ENCODE measurements around the gene DLG1. TPM values are rescaled to one million over a fixed set of nuclear protein-coding genes. Genes with fewer than 3 reads are reported as not detected.

The DLG1 gene
- polyA plus RNA-seq, 1 experiment, result 58.9 TPM

DNA sequence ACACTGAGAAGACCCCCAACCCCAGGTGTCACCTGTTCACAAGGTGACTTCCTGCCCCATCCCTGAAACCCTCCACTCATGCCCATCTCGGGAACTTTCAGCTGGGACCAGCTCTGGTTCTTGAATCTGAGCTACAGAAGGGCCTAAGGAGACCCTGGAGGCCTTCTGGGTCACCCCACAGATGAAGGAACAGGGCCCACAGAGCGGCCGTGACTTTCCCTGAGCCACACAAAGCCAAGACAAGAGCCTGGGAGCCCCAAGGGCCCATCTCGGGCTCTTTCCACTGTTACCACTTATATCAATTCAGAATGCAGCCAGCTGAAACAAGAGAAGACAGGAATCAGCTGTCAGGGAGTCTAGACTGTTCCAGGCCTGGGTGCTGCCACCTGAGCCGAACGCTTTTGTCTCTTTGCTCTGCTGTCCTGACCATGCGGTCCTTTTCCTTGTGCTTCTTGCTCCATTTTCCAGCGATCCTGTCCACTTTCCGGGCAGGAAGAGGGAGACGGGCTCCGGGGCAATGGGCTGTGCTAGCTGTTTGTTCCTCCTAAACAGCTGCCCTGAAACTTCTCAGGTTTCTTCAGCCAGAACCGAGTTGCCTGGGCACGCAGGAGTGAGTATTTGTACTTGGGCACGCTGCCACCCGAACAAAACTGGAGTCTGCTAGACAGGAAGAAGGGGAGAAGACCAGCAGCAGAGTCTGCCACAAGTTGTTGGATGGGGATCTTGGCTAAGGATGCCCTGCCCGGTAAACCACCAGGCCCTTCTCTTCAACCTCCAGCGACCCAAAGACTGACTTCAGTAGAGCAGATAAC, 301.8 kb downstream of the DLG1 start:
- ChIA-PET CTCF (interaction anchor here (1.5 kb wide), 1 partner anchor 191 kb away, joined by 6 read pairs; no protein-coding TSS in a partner anchor), POLR2A (no interaction called here)
- no peak for DNase-seq (ENCODE audit: low read depth, low spot score)

GRCh38 chr3:196995646-196996355, 302.6 kb downstream of the DLG1 start:
- Histone ChIP-seq H3K27me3 (ENCODE audit: control insufficient read depth, insufficient read depth, low read length) (no peaks in the 10 kb centered on the region), H3K4me3 (ENCODE audit: low read depth, low read length) (no peak overlapping the region), H3K27ac (ENCODE audit: low read depth, low read length) (no peak overlapping the region), H3K9me3 (ENCODE audit: control insufficient read depth, insufficient read depth, low read length) (peaks cover 5% of the 10 kb centered on the region; the same call in 1 of the 2 replicates)
- ChIA-PET CTCF (interaction anchor here (1.0 kb wide), 1 partner anchor 34 kb away, joined by 3 read pairs; the partner anchor contains the start of gene MELTF), POLR2A (no interaction called here)
- TF ChIP-seq, protein P1, sequence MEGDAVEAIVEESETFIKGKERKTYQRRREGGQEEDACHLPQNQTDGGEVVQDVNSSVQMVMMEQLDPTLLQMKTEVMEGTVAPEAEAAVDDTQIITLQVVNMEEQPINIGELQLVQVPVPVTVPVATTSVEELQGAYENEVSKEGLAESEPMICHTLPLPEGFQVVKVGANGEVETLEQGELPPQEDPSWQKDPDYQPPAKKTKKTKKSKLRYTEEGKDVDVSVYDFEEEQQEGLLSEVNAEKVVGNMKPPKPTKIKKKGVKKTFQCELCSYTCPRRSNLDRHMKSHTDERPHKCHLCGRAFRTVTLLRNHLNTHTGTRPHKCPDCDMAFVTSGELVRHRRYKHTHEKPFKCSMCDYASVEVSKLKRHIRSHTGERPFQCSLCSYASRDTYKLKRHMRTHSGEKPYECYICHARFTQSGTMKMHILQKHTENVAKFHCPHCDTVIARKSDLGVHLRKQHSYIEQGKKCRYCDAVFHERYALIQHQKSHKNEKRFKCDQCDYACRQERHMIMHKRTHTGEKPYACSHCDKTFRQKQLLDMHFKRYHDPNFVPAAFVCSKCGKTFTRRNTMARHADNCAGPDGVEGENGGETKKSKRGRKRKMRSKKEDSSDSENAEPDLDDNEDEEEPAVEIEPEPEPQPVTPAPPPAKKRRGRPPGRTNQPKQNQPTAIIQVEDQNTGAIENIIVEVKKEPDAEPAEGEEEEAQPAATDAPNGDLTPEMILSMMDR (IDR thresholded peaks at IDR 0.05; ENCODE audit: low read depth, low read length), result no peak
- DNase-seq (ENCODE audit: low read depth, low spot score), result no peak

More for the DNA sequence above, 301.8 kb downstream of the DLG1 start:
- H3K4me3 ChIP-seq (ENCODE audit: low read depth, low read length), result no peak overlapping the region
- no peak overlapping the region for H3K27ac ChIP-seq (ENCODE audit: low read depth, low read length)
- TF ChIP-seq, protein P1 (IDR thresholded peaks at IDR 0.05; ENCODE audit: low read depth, low read length), result no peak
- no peaks in the 10 kb centered on the region for H3K27me3 ChIP-seq (ENCODE audit: control insufficient read depth, insufficient read depth, low read length)
- peaks cover 5% of the 10 kb centered on the region; the same call in 1 of the 2 replicates for H3K9me3 ChIP-seq (ENCODE audit: control insufficient read depth, insufficient read depth, low read length)

DNA sequence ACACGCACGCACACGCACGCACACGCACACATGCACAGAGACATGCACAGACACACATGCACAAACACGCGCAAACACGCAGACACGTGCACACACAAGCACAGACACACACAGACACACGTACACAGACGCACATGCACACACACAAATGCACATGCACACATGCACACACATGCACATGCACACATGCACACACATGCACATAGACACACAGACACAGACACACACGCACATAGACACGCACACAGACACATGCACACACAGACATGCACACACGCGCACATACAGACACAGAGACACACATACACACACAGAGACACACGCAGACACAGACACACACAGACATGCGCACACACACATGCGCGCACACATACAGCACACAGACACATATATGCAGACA, 303.4 kb downstream of the DLG1 start:
- ChIA-PET CTCF (interaction anchor here (1.0 kb wide), 1 partner anchor 34 kb away, joined by 3 read pairs; the partner anchor contains the start of gene MELTF), POLR2A (no interaction called here)
- DNase-seq (ENCODE audit: low read depth, low spot score), result no peak
- TF ChIP-seq, protein P1 (IDR thresholded peaks at IDR 0.05; ENCODE audit: low read depth, low read length), result no peak
- H3K27me3 ChIP-seq (ENCODE audit: control insufficient read depth, insufficient read depth, low read length), result no peaks in the 10 kb centered on the region
- H3K4me3 ChIP-seq (ENCODE audit: low read depth, low read length), result no peak overlapping the region
- no peak overlapping the region for H3K27ac ChIP-seq (ENCODE audit: low read depth, low read length)
- H3K9me3 ChIP-seq (ENCODE audit: control insufficient read depth, insufficient read depth, low read length), result peaks cover 5% of the 10 kb centered on the region; the same call in 1 of the 2 replicates

DNA sequence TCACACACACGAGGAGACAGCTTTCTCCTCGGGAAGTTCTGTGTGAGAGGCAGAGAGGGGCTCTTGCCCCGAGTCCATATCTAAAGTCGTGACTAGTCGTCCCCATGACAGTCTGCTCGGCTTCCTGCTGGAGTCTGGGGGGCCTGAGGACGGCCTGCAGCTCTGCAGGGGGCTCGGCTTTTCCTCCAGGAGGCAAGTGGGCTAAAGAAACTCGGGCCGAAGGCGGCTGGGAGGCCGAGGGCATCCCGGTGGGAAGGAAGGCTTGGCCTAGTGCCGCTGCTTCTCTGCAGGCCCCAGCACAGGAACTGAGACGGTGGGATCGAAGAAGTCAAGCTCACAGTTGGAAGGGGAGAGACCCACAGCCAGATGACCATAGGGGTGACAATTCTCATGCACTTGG, 304.4 kb downstream of the DLG1 start:
- Histone ChIP-seq H3K9me3 (ENCODE audit: control insufficient read depth, insufficient read depth, low read length) (peaks cover 2% of the 10 kb centered on the region; the same call in 1 of the 2 replicates), H3K4me3 (ENCODE audit: low read depth, low read length) (no peak overlapping the region), H3K27me3 (ENCODE audit: control insufficient read depth, insufficient read depth, low read length) (peaks cover 4% of the 10 kb centered on the region), H3K27ac (ENCODE audit: low read depth, low read length) (no peak overlapping the region)
- TF ChIP-seq, protein P1 (IDR thresholded peaks at IDR 0.05; ENCODE audit: low read depth, low read length), result no peak
- POLR2A ChIA-PET, result no interaction called here
- CTCF ChIA-PET, result interaction anchor here (0.8 to 0.9 kb wide), 2 partner anchors 36 to 193 kb away, joined by 3 read pairs; no protein-coding TSS in a partner anchor
- DNase-seq (ENCODE audit: low read depth, low spot score), result no peak

Small RNA genes lying within 50 kb of the gene (small RNA-seq; reads per million reads assigned to genes)
- not detected for gene MIR4797 (ENCODE audit: insufficient read length, low read depth)

Data from AG04450 (cell line).